HG03196 (cell line): ENCODE measurements around the gene RCE1.
"Not testable (repeated sequence)": the region's sequence is repeated elsewhere in the genome, so short reads cannot be mapped to it uniquely, and the experiment has no call there.

Experiments
- ATAC-seq: cut with Tn5 transposase; IDR thresholded peaks from one replicate; pipeline ENCODE4 v1.9.1; 2021; ENCODE audit not compliant: unreplicated experiment

RCE1 gene

GRCh38 chr11:66842896-66843775 lies at the start of gene RCE1:
Gene RCE1, plus strand, starts transcription at chr11:66843441. Its CDS starts 15 bp downstream, at chr11:66843456.
- ATAC-seq, result peak; percentile 75

GRCh38 chr11:66799815-66800214 lies 43.4 kb upstream of the RCE1 start:
- not testable (repeated sequence) for ATAC-seq

GRCh38 chr11:66800720-66801428 lies 42.4 kb upstream of the RCE1 start:
- ATAC-seq, result peak; percentile 63

- no peak for ATAC-seq
These were observed 33.6 kb upstream of the RCE1 start for GRCh38 chr11:66809592-66809991.

GRCh38 chr11:66810576-66811185 lies 32.6 kb upstream of the RCE1 start:
- no peak for ATAC-seq

- no peak for ATAC-seq
These were observed 28.6 kb upstream of the RCE1 start for GRCh38 chr11:66814678-66815077.

- ATAC-seq, result no peak
These were observed 27.6 kb upstream of the RCE1 start for GRCh38 chr11:66815646-66816045.

GRCh38 chr11:66818231-66818955 lies 24.8 kb upstream of the RCE1 start:
- no peak for ATAC-seq

GRCh38 chr11:66820381-66820780 lies 22.9 kb upstream of the RCE1 start:
- no peak for ATAC-seq

GRCh38 chr11:66820901-66821300 lies 22.3 kb upstream of the RCE1 start:
- ATAC-seq, result no peak

- no peak for ATAC-seq
These were observed 19.5 kb upstream of the RCE1 start for GRCh38 chr11:66823700-66824099.

GRCh38 chr11:66824573-66824972 lies 18.7 kb upstream of the RCE1 start:
- ATAC-seq, result not testable (repeated sequence)

- no peak for ATAC-seq
These were observed 8.7 kb upstream of the RCE1 start for GRCh38 chr11:66834539-66834845.

GRCh38 chr11:66834943-66835342 lies 8.3 kb upstream of the RCE1 start:
- ATAC-seq, result no peak

- ATAC-seq, result no peak
These were observed 7.4 kb upstream of the RCE1 start for GRCh38 chr11:66835768-66836405.

- ATAC-seq, result no peak
These were observed 2.7 kb upstream of the RCE1 start for GRCh38 chr11:66840317-66841091.

- ATAC-seq, result no peak
These were observed 1.4 kb upstream of the RCE1 start for GRCh38 chr11:66841861-66842260.

- ATAC-seq, result no peak
These were observed 743 bp upstream of the RCE1 start for GRCh38 chr11:66842501-66842895.

GRCh38 chr11:66843776-66844495 lies 695 bp downstream of the RCE1 start:
- no peak for ATAC-seq
